Gastrocnemius medialis (tissue), 4 donors: ENCODE data around the gene KCNB1. TPM values are rescaled to one million over a fixed set of nuclear protein-coding genes. Genes with fewer than 3 reads are reported as not detected.
"Not testable (repeated sequence)": the region's sequence is repeated elsewhere in the genome, so short reads cannot be mapped to it uniquely, and the experiment has no call there.

ENCODE experiments used
- ATAC-seq, 2 donors: fragments of 150-250 bp; one replicate each; pipeline ENCODE4 v1.9.1; 2016
- DNase-seq, 2 donors: peaks; one replicate each; pipeline ENCODE4 v3.0.0-alpha.2; 2019
- H3K27ac ChIP-seq, 4 donors: fragments of 200-600 bp; sonication (generic); 1 replicate in 1 of 4; 2 replicates in 3 of 4; pipeline ENCODE4 v1.5.1; 2016 to 2018; ENCODE audit warnings: mild to moderate bottlenecking in 2 of 4, moderate library complexity in 1 of 4
- H3K27me3 ChIP-seq, 3 donors: fragments of 200-600 bp; sonication (generic) in 2 of 3; 1 replicate in 1 of 3; 2 replicates in 2 of 3; pipeline versions ENCODE4 v1.5.1 to v1.6.0; 2016 to 2019; ENCODE audit warnings: mild to moderate bottlenecking in 1 of 3, moderate library complexity in 1 of 3
- H3K36me3 ChIP-seq, 2 donors: fragments of 200-600 bp; sonication (generic) in 1 of 2; one replicate each; pipeline ENCODE4 v1.5.1; 2017 to 2018
- H3K4me1 ChIP-seq, 2 donors: fragments of 200-600 bp; sonication (generic) in 1 of 2; one replicate each; pipeline ENCODE4 v1.5.1; 2016 to 2017; ENCODE audit warnings: mild to moderate bottlenecking in 2 of 2
- H3K4me3 ChIP-seq, 4 donors: fragments of 200-600 bp; sonication (generic) in 3 of 4; 1 replicate in 1 of 4; 2 replicates in 3 of 4; pipeline ENCODE4 v1.5.1; 2016 to 2019; ENCODE audit warnings: mild to moderate bottlenecking in 2 of 4
- H3K9me3 ChIP-seq, 3 donors: fragments of 200-600 bp; sonication (generic) in 2 of 3; 1 replicate in 1 of 3; 2 replicates in 2 of 3; pipeline ENCODE4 v1.5.1; 2016 to 2019
- POLR2A ChIP-seq, 2 donors: fragments of 450-650 bp; IDR thresholded peaks; one replicate each; pipeline ENCODE4 v1.6.1; 2017; ENCODE audit warnings: antibody characterized with exemption in 2 of 2, mild to moderate bottlenecking in 2 of 2, moderate library complexity in 2 of 2
- in situ Hi-C, 4 donors: fragments of 200-750 bp; cut with MboI; loops; one replicate each; pipeline versions ENCODE4 v1.15.0 to v1.8.0; 2017; ENCODE audit warnings: low sequenced_read_pairs in 4 of 4
- intact Hi-C: fragments of 100-400 bp; cut with DNase I; formaldehyde crosslinking; loops from one replicate; pipeline ENCODE4 v1.15.1; 2023; ENCODE audit warnings: low total_unique reads
- total RNA-seq, 4 donors: library from RNA; depleted of rRNA; stranded (reverse); fragments of >200 nt; gene quantifications; one replicate each; pipeline versions ENCODE4 v1.1.0 to v1.2.3, GENCODE V29; 2016
- TF ChIP-seq, protein P1 (sequence below), 5 experiments: fragments of 450-650 bp in 3 of 5; fragments of 200-600 bp in 2 of 5; sonication (generic) in 2 of 5; IDR thresholded peaks in 4 of 5; conservative IDR thresholded peaks in 1 of 5; 1 replicate in 4 of 5; 2 replicates in 1 of 5; pipeline ENCODE4 v1.5.1; 2016 to 2019; ENCODE audit warnings: antibody characterized with exemption in 5 of 5, mild to moderate bottlenecking in 3 of 5, moderate library complexity in 3 of 5

Gene KCNB1
- total RNA-seq, 4 donors from 2014 or later: 6.6 to 34.7 (median 9.4) TPM

DNA sequence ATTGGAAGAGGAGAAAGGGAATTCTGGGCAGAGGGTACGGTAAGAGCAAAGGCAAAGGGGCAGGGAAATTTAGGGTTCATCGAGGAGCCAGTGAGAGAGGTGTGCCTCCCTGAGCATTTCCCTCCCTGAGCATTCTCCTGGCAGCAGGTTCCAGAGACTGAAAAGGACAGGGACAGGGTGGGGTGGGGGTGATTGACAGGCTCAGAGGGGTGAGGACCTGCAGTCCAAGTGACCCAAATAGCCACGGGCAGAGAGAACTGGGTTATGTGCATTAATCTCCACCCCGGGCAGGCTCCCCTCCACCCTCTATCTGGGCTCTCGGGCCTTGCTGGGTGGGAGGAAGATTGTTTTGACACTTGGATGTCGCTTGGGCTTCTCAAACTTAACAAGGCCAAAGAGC, 69.5 kb downstream of the KCNB1 start:
- peaks cover 61 to 70% of the 10 kb centered on the region in 2 donors for H3K4me1 ChIP-seq
- H3K27me3 ChIP-seq: no peaks in the 10 kb centered on the region
- H3K9me3 ChIP-seq: no peaks in the 10 kb centered on the region
- in situ Hi-C loops: no loop called here
- DNase-seq (peak in 1 of 2 donors; percentile 67), ATAC-seq (peak in 1 of 2 donors; percentile 58)
- H3K36me3 ChIP-seq: no peaks in the 10 kb centered on the region
- no peak for TF ChIP-seq POLR2A (IDR thresholded peaks at IDR 0.05)
- TF ChIP-seq, protein P1, sequence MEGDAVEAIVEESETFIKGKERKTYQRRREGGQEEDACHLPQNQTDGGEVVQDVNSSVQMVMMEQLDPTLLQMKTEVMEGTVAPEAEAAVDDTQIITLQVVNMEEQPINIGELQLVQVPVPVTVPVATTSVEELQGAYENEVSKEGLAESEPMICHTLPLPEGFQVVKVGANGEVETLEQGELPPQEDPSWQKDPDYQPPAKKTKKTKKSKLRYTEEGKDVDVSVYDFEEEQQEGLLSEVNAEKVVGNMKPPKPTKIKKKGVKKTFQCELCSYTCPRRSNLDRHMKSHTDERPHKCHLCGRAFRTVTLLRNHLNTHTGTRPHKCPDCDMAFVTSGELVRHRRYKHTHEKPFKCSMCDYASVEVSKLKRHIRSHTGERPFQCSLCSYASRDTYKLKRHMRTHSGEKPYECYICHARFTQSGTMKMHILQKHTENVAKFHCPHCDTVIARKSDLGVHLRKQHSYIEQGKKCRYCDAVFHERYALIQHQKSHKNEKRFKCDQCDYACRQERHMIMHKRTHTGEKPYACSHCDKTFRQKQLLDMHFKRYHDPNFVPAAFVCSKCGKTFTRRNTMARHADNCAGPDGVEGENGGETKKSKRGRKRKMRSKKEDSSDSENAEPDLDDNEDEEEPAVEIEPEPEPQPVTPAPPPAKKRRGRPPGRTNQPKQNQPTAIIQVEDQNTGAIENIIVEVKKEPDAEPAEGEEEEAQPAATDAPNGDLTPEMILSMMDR (IDR thresholded peaks at IDR 0.05 in 4 of 5, conservative IDR thresholded peaks at IDR 0.05 in 1 of 5): no peak
- peak overlapping the region in 3 of 4 donors; percentile 18 to 83 (median 77) for H3K27ac ChIP-seq
- no peak overlapping the region for H3K4me3 ChIP-seq
- intact Hi-C loops: no loop called here

DNA sequence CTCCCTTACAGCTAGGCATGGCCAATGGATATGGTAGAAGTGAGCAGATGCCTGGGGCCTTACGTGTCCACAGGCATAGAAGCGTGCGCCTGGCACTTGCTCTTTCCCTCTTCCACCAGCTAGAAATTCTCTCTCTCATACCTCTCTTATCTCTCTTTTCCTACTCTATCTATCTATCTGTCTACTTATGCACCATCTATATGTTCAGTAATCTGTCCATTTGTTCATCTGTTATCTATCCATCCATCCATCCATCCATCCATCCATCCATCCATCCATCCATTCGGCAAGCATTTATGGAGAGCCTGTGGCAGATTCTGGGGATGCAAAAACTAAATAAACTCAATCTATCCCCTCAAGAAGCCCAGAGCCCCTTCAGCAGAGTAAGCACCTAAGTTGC, 70.2 kb downstream of the KCNB1 start:
- Histone ChIP-seq H3K36me3 (no peaks in the 10 kb centered on the region), H3K9me3 (no peaks in the 10 kb centered on the region), H3K4me1 (peaks cover 60 to 70% of the 10 kb centered on the region in 2 donors), H3K27me3 (no peaks in the 10 kb centered on the region), H3K4me3 (no peak overlapping the region), H3K27ac (peak overlapping the region in 2 of 4 donors; percentile 77 to 83)
- intact Hi-C loops: no loop called here
- no peak for ATAC-seq
- TF ChIP-seq POLR2A (IDR thresholded peaks at IDR 0.05): no peak
- TF ChIP-seq, protein P1 (IDR thresholded peaks at IDR 0.05 in 4 of 5, conservative IDR thresholded peaks at IDR 0.05 in 1 of 5): no peak
- in situ Hi-C loops: no loop called here
- no peak for DNase-seq

DNA sequence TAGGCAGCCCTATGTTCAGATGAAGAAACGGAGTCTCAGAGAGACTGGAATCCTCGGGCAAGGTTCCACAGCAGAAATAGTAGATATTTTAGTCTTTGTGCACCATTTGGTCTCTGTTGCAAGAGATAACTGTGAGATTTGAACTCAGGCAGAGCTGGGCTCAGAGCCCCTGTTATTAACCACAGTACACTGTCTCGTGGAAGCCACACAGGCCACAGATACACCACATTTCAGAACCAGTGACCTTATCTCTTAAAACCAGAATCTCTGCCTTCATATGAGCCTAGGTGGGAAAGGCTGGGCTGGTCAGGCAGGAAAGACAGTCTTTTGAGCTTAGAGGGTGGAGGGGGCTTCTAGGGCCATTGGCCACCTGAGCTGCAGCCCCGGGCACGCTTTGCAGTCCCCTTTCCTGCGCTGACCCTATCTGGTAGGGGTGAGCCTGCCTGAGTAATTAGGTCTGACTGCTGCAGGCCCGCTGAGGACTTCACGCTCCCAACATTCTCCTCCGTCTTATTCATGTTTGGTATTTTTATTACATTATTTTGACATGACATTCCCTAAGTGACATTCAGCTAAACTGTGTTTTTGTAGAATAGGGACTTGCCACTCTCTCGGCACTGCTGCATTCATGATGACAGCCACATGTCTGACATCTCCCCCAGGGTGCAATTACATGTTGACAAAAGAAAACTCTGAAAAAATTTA, 71.1 kb downstream of the KCNB1 start:
- Histone ChIP-seq H3K4me1 (peaks cover 52 to 65% of the 10 kb centered on the region in 2 donors), H3K27me3 (no peaks in the 10 kb centered on the region), H3K27ac (peak overlapping the region in 2 of 4 donors; percentile 77 to 83), H3K9me3 (no peaks in the 10 kb centered on the region), H3K36me3 (no peaks in the 10 kb centered on the region), H3K4me3 (no peak overlapping the region)
- in situ Hi-C loops (no loop called here), intact Hi-C loops (no loop called here)
- ATAC-seq (no peak), DNase-seq (no peak)
- TF ChIP-seq, protein P1 (IDR thresholded peaks at IDR 0.05 in 4 of 5, conservative IDR thresholded peaks at IDR 0.05 in 1 of 5): no peak
- TF ChIP-seq POLR2A (IDR thresholded peaks at IDR 0.05): no peak

GRCh38 chr20:49409975-49410621, 72.4 kb downstream of the KCNB1 start:
- H3K27ac ChIP-seq: peak overlapping the region in 2 of 4 donors; percentile 11 to 83
- H3K4me3 ChIP-seq, H3K9me3 ChIP-seq, ATAC-seq, H3K27me3 ChIP-seq, DNase-seq, H3K36me3 ChIP-seq, intact Hi-C loops, in situ Hi-C loops: not testable (repeated sequence)
- H3K4me1 ChIP-seq: peaks cover 43 to 54% of the 10 kb centered on the region in 2 donors

GRCh38 chr20:49409302-49409974, 73.0 kb downstream of the KCNB1 start:
- Histone ChIP-seq H3K27me3 (no peaks in the 10 kb centered on the region), H3K36me3 (no peaks in the 10 kb centered on the region), H3K4me1 (peaks cover 40 to 47% of the 10 kb centered on the region in 2 donors), H3K27ac (peak overlapping the region in 2 of 4 donors; percentile 11 to 83), H3K4me3 (no peak overlapping the region), H3K9me3 (no peaks in the 10 kb centered on the region)
- in situ Hi-C loops (no loop called here), intact Hi-C loops (no loop called here)
- TF ChIP-seq, protein P1 (IDR thresholded peaks at IDR 0.05 in 4 of 5, conservative IDR thresholded peaks at IDR 0.05 in 1 of 5): no peak
- TF ChIP-seq POLR2A (IDR thresholded peaks at IDR 0.05): no peak
- DNase-seq (no peak), ATAC-seq (no peak)
